Panc1 (cell line): ENCODE results near the gene CDH8. TPM values are rescaled to one million over a fixed set of nuclear protein-coding genes. Genes with fewer than 3 reads are reported as not detected.

Source experiments
- ATAC-seq: fragments of 200-7000 bp; cut with Tn5 transposase; 2 replicates; pipeline ENCODE4 v1.9.1; 2020; ENCODE audit warnings: mild to moderate bottlenecking, moderate library complexity
- Bru-seq: library from RNA; stranded (reverse); fragments of 400-500 nt; gene quantifications from one replicate; lab custom pipeline; 2021; lab: Mats Ljungman, UMichigan
- BruChase-seq, 2 experiments: library from RNA; stranded (reverse); fragments of 400-500 nt; gene quantifications; one replicate each; lab custom pipeline; 2021; lab: Mats Ljungman, UMichigan
- BruUV-seq: library from RNA; stranded (reverse); fragments of 400-500 nt; replicated peaks from 2 replicates; lab custom pipeline; 2021; lab: Mats Ljungman, UMichigan
- CTCF ChIA-PET: fragments of 300-600 bp; sonication (Branson Sonifier 250); formaldehyde crosslinking; loops from one replicate; lab custom pipeline; 2022; ENCODE audit warnings: antibody characterized with exemption; lab: Charles Lee
- POLR2A ChIA-PET: fragments of 300-600 bp; sonication (Branson Sonifier 250); formaldehyde crosslinking; loops from one replicate; lab custom pipeline; 2022; ENCODE audit warnings: antibody characterized with exemption; lab: Charles Lee
- DNase-seq: peaks from one replicate; pipeline ENCODE4 v3.0.0-alpha.2; 2010; ENCODE audit warnings: low read depth, low spot score
- H3K27ac ChIP-seq: 2 replicates; pipeline ENCODE4 v1.5.1; 2011; ENCODE audit warnings: mild to moderate bottlenecking, low read length, inconsistent platforms
- H3K27me3 ChIP-seq: fragments of 200-500 bp; sonication (Bioruptor generic); 2 replicates; pipeline ENCODE4 v1.6.0; 2014; ENCODE audit warnings: low read length, inconsistent platforms; ENCODE audit not compliant: control insufficient read depth, insufficient read depth
- H3K36me3 ChIP-seq: fragments of 200-500 bp; sonication (Bioruptor generic); 2 replicates; pipeline ENCODE4 v1.5.1; 2014; ENCODE audit warnings: inconsistent platforms, mild to moderate bottlenecking, low read length, moderate library complexity; ENCODE audit not compliant: control insufficient read depth, insufficient read depth
- H3K4me1 ChIP-seq: 2 replicates; pipeline ENCODE4 v1.5.1; 2011; ENCODE audit warnings: inconsistent platforms, mild to moderate bottlenecking, low read length, moderate library complexity; ENCODE audit not compliant: control insufficient read depth, insufficient read depth
- H3K4me3 ChIP-seq, 2 experiments: 2 replicates each; pipeline ENCODE4 v1.5.1; 2011 to 2012; ENCODE audit warnings: low read depth in 2 of 2, low read length in 2 of 2, mild to moderate bottlenecking in 2 of 2, inconsistent platforms in 1 of 2, moderate library complexity in 1 of 2
- H3K9me3 ChIP-seq: fragments of 200-500 bp; sonication (Bioruptor generic); 2 replicates; pipeline ENCODE4 v1.5.1; 2014; ENCODE audit warnings: low read depth, mild to moderate bottlenecking, inconsistent platforms, low read length, moderate library complexity; ENCODE audit not compliant: control insufficient read depth, insufficient read depth
- CTCF ChIP-seq: fragments of 450-650 bp; IDR thresholded peaks from 2 replicates; pipeline ENCODE4 v1.5.1; 2017; ENCODE audit warnings: mild to moderate bottlenecking
- POLR2AphosphoS5 ChIP-seq: IDR thresholded peaks from 2 replicates; pipeline ENCODE4 v1.6.1; 2012; ENCODE audit warnings: mild to moderate bottlenecking, low read depth, low read length, moderate library complexity
- REST ChIP-seq, 2 experiments: IDR thresholded peaks; 2 replicates each; pipeline ENCODE4 v1.6.1; 2011 to 2012; ENCODE audit warnings: low read depth in 2 of 2, control low read depth in 1 of 2, low read length in 1 of 2, mild to moderate bottlenecking in 1 of 2, moderate library complexity in 1 of 2; ENCODE audit not compliant: insufficient read depth in 1 of 2
- SIN3A ChIP-seq: IDR thresholded peaks from 2 replicates; pipeline ENCODE4 v1.6.1; 2012; ENCODE audit warnings: low read depth, mild to moderate bottlenecking, low read length, moderate library complexity, borderline replicate concordance; ENCODE audit not compliant: insufficient read depth
- TCF7L2 ChIP-seq: IDR thresholded peaks from 2 replicates; pipeline ENCODE4 v1.6.1; 2011; ENCODE audit warnings: mild to moderate bottlenecking, low read depth, low read length, inconsistent platforms
- in situ Hi-C: cut with HindIII; loops from 2 replicates; pipeline ENCODE4 v1.10.0; 2016; ENCODE audit warnings: low sequenced_read_pairs, low pct_unique_long_range_greater_than_20kb
- intact Hi-C: fragments of 100-400 bp; cut with micrococcal nuclease; formaldehyde crosslinking; loops from one replicate; pipeline ENCODE4 v1.10.0; 2022; ENCODE audit not compliant: unreplicated experiment
- long read RNA-seq: library from polyadenylated mRNA; unstranded; transcript quantifications from one replicate; pipeline ENCODE4 v2.0.0, GENCODE V29; 2021; ENCODE audit not compliant: unreplicated experiment
- polyA plus RNA-seq: library from polyadenylated mRNA; unstranded; fragments of >200 nt; gene quantifications from one replicate; pipeline ENCODE4 v1.2.1, GENCODE V29; 2012; ENCODE audit warnings: missing spikeins; ENCODE audit not compliant: insufficient read length
- total RNA-seq: library from RNA; stranded (reverse); gene quantifications from one replicate; pipeline ENCODE4 v1.2.1, GENCODE V29; 2021; ENCODE audit not compliant: unreplicated experiment

The CDH8 gene
- 0.21 TPM for total RNA-seq
- not detected for polyA plus RNA-seq
- Bru-seq, nascent RNA, result percentile 2 among the genes with signal in this experiment
- BruChase-seq, experiment 1, labeled RNA remaining after a 2-hour chase, result percentile 0 among the genes with signal in this experiment
- percentile 1 among the genes with signal in this experiment for BruChase-seq, experiment 2, labeled RNA remaining after a 6-hour chase
- long read RNA-seq, result 0 reads

GRCh38 chr16:62036101-62036801 lies at the start of gene CDH8:
Gene CDH8 (minus strand): TSS chr16:62036438. CDS start chr16:62021403, 15,035 bp downstream.
- no peaks in the 10 kb centered on the region for H3K4me1 ChIP-seq
- H3K27ac ChIP-seq, result no peak within 1 kb of the TSS
- no TSS peak for BruUV-seq
- ChIA-PET CTCF (no interaction called here), POLR2A (no interaction called here)
- TF ChIP-seq CTCF, result no peak
- no peak for TF ChIP-seq TCF7L2
- TF ChIP-seq POLR2AphosphoS5, result no peak
- TF ChIP-seq SIN3A, result no peak
- TF ChIP-seq REST (IDR thresholded peaks at IDR 0.05; ENCODE audit: insufficient read depth in 1 of 2, low read depth in 2 of 2, low read length in 1 of 2), result no peak
- H3K9me3 ChIP-seq, result no peaks in the 10 kb centered on the region
- no peaks in the 10 kb centered on the region for H3K36me3 ChIP-seq
- in situ Hi-C loops, result no loop called here
- ATAC-seq, result no peak
- no peaks in the 10 kb centered on the region; the same call in 1 of the 2 replicates for H3K27me3 ChIP-seq
- H3K4me3 ChIP-seq, result no peak within 1 kb of the TSS
- no peak for DNase-seq
- intact Hi-C loops, result no loop called here

GRCh38 chr16:62079236-62079635 lies 43.0 kb upstream of the CDH8 start:
- ChIA-PET POLR2A (interaction anchor here (1.3 kb wide), 1 partner anchor 127 kb away, joined by 3 read pairs; no protein-coding TSS in a partner anchor), CTCF (no interaction called here)
- no peak for DNase-seq
- BruUV-seq, result no TSS peak
- TF ChIP-seq SIN3A (no peak), POLR2AphosphoS5 (no peak), REST (IDR thresholded peaks at IDR 0.05; ENCODE audit: insufficient read depth in 1 of 2, low read depth in 2 of 2, low read length in 1 of 2) (no peak), CTCF (no peak), TCF7L2 (no peak)
- Histone ChIP-seq H3K4me1 (no peaks in the 10 kb centered on the region), H3K4me3 (no peak overlapping the region), H3K9me3 (no peaks in the 10 kb centered on the region), H3K27me3 (no peaks in the 10 kb centered on the region), H3K27ac (no peak overlapping the region), H3K36me3 (no peaks in the 10 kb centered on the region)
- no peak for ATAC-seq
- in situ Hi-C loops (no loop called here), intact Hi-C loops (no loop called here)
